Vagina (tissue), 2 donors: ENCODE data around the gene SNX32.

Source experiments
- POLR2A ChIP-seq, 2 donors: fragments of 450-650 bp; IDR thresholded peaks; one replicate each; pipeline ENCODE4 v1.6.1; 2017; ENCODE audit warnings: antibody characterized with exemption in 2 of 2, mild to moderate bottlenecking in 2 of 2, moderate library complexity in 2 of 2
- POLR2AphosphoS5 ChIP-seq, 2 donors: sonication (generic); formaldehyde crosslinking; IDR thresholded peaks; one replicate each; pipeline ENCODE4 v1.9.0; 2017; ENCODE audit warnings: antibody characterized with exemption in 2 of 2, mild to moderate bottlenecking in 2 of 2, low read depth in 1 of 2; ENCODE audit not compliant: insufficient read depth in 1 of 2
- TF ChIP-seq, protein P1 (sequence below), 3 experiments: fragments of 450-650 bp in 2 of 3; fragments of 200-600 bp in 1 of 3; sonication (generic) in 1 of 3; IDR thresholded peaks; one replicate each; pipeline ENCODE4 v1.5.1; 2017 to 2019; ENCODE audit warnings: antibody characterized with exemption in 3 of 3, mild to moderate bottlenecking in 2 of 3, moderate library complexity in 2 of 3

DNA sequence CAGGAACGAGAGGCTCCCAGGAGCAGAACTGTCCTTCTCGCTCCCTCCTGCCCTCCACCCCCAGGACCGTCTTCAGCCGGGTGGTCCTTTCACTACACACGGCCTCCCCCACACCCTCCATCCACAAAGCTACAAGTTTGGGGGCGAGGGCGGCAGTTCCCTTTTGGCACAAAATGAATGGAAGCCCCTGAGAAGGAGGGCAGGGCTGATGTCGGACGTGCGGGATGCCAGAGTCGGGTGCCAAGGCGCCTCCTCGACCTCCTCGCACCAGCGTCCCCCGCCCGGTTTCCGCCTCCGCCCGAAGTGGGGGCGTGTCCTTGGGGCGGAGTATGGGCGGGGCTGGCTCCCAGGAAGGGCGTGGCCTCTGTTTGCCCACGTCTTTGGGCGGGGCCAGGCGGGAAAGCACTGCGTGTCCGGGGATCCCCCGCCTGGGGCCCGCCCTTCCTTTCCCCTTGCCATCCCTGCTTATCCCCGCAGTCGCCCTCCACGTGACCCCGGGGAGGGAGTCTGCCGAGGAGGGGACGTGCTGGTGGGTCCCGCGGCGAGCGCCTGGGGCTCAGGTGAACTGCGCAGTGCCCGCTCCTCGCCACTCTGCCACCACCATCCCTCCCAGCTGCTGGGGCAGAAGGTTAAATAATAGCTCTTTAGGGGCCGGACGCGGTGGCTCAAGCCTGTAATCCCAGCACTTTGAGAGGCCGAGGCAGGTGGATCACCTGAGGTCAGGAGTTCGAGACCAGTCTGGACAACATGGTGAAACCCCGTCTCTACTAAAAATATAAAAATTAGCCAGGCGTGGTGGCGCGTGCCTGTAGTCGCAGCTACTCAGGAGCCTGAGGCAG is 39.8 kb downstream of the SNX32 start:
- TF ChIP-seq, protein P1, sequence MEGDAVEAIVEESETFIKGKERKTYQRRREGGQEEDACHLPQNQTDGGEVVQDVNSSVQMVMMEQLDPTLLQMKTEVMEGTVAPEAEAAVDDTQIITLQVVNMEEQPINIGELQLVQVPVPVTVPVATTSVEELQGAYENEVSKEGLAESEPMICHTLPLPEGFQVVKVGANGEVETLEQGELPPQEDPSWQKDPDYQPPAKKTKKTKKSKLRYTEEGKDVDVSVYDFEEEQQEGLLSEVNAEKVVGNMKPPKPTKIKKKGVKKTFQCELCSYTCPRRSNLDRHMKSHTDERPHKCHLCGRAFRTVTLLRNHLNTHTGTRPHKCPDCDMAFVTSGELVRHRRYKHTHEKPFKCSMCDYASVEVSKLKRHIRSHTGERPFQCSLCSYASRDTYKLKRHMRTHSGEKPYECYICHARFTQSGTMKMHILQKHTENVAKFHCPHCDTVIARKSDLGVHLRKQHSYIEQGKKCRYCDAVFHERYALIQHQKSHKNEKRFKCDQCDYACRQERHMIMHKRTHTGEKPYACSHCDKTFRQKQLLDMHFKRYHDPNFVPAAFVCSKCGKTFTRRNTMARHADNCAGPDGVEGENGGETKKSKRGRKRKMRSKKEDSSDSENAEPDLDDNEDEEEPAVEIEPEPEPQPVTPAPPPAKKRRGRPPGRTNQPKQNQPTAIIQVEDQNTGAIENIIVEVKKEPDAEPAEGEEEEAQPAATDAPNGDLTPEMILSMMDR (IDR thresholded peaks at IDR 0.05) = no peak
- peak; percentile 95 to 100 for TF ChIP-seq POLR2AphosphoS5 (IDR thresholded peaks at IDR 0.05; ENCODE audit: insufficient read depth in 1 of 2, low read depth in 1 of 2)
- peak in 1 of 2 donors; percentile 94 for TF ChIP-seq POLR2A (IDR thresholded peaks at IDR 0.05)
